Loucy (cell line): ENCODE data around the gene SLC22A8.

Source experiments
- EZH2phosphoT487 ChIP-seq: fragments of 200-600 bp; IDR thresholded peaks from 2 replicates; pipeline ENCODE4 v1.6.1; 2018; ENCODE audit warnings: antibody characterized with exemption, mild to moderate bottlenecking, moderate library complexity, borderline replicate concordance
- TF ChIP-seq, protein P1 (sequence below): fragments of 200-600 bp; sonication (generic); conservative IDR thresholded peaks from 2 replicates; pipeline ENCODE4 v1.5.1; 2014; ENCODE audit warnings: mild to moderate bottlenecking, antibody characterized with exemption, low read length

DNA sequence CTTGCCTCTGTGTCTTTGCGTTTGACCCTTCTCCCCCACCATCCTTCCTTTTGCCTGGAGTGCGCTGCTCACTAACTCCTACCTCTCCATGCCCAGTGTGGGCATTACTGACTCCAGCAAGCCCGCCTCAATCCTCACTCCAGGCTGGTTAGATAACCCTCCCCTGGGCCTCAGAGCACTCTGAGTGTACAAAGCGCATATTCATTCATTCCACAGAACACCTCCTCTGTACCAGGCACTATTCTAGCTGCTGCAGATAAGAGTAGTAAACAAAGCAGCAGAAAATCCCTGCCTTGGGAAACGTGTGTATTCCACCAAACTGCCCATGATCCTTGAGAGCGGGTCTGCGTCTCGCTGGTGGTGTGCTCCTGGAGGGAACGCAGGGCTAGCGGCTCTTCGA, 3.2 kb downstream of the SLC22A8 start:
- TF ChIP-seq, protein P1, sequence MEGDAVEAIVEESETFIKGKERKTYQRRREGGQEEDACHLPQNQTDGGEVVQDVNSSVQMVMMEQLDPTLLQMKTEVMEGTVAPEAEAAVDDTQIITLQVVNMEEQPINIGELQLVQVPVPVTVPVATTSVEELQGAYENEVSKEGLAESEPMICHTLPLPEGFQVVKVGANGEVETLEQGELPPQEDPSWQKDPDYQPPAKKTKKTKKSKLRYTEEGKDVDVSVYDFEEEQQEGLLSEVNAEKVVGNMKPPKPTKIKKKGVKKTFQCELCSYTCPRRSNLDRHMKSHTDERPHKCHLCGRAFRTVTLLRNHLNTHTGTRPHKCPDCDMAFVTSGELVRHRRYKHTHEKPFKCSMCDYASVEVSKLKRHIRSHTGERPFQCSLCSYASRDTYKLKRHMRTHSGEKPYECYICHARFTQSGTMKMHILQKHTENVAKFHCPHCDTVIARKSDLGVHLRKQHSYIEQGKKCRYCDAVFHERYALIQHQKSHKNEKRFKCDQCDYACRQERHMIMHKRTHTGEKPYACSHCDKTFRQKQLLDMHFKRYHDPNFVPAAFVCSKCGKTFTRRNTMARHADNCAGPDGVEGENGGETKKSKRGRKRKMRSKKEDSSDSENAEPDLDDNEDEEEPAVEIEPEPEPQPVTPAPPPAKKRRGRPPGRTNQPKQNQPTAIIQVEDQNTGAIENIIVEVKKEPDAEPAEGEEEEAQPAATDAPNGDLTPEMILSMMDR = no peak
- TF ChIP-seq EZH2phosphoT487 = no peak
